NCI-H2227 (cell line): ENCODE measurements around the gene AGAP1.
"Not testable (repeated sequence)": the region's sequence is repeated elsewhere in the genome, so short reads cannot be mapped to it uniquely, and the experiment has no call there.

ENCODE experiments used
- DNase-seq: peaks from one replicate; lab custom pipeline; 2025; ENCODE audit not compliant: unreplicated experiment; lab: John Stamatoyannopoulos, UW

Gene AGAP1

GRCh38 chr2:236130349-236130998 lies 636.6 kb downstream of the AGAP1 start:
- DNase-seq, result no peak

- no peak for DNase-seq
These were observed 637.3 kb downstream of the AGAP1 start for GRCh38 chr2:236131073-236131692.

GRCh38 chr2:236133410-236134012 lies 639.7 kb downstream of the AGAP1 start:
- no peak for DNase-seq

GRCh38 chr2:236136538-236136937 lies 642.7 kb downstream of the AGAP1 start:
- DNase-seq, result no peak

GRCh38 chr2:236137066-236137465 lies 643.2 kb downstream of the AGAP1 start:
- no peak for DNase-seq

GRCh38 chr2:236141616-236142015 lies 647.8 kb downstream of the AGAP1 start:
- not testable (repeated sequence) for DNase-seq

- DNase-seq, result no peak
These were observed 650.0 kb downstream of the AGAP1 start for GRCh38 chr2:236143811-236144210.

GRCh38 chr2:236146436-236146835 lies 652.6 kb downstream of the AGAP1 start:
- DNase-seq, result no peak

- no peak for DNase-seq
These were observed 661.6 kb downstream of the AGAP1 start for GRCh38 chr2:236155406-236155805.

GRCh38 chr2:236156095-236156859 lies 662.4 kb downstream of the AGAP1 start:
- no peak for DNase-seq

GRCh38 chr2:236156860-236157194 lies 663.0 kb downstream of the AGAP1 start:
- DNase-seq, result no peak

GRCh38 chr2:236157366-236157765 lies 663.5 kb downstream of the AGAP1 start:
- no peak for DNase-seq

- no peak for DNase-seq
These were observed 664.1 kb downstream of the AGAP1 start for GRCh38 chr2:236157815-236158498.

- DNase-seq, result no peak
These were observed 665.3 kb downstream of the AGAP1 start for GRCh38 chr2:236158969-236159777.

- DNase-seq, result no peak
These were observed 665.9 kb downstream of the AGAP1 start for GRCh38 chr2:236159778-236160170.

- DNase-seq, result no peak
These were observed 666.7 kb downstream of the AGAP1 start for GRCh38 chr2:236160366-236161081.

- DNase-seq, result no peak
These were observed 667.2 kb downstream of the AGAP1 start for GRCh38 chr2:236161082-236161462.

- no peak for DNase-seq
These were observed 667.7 kb downstream of the AGAP1 start for GRCh38 chr2:236161531-236161930.

- DNase-seq, result no peak
These were observed 668.4 kb downstream of the AGAP1 start for GRCh38 chr2:236162031-236162845.
